K562 (cell line): ENCODE data around the gene NPB. TPM values are rescaled to one million over a fixed set of nuclear protein-coding genes. Genes with fewer than 3 reads are reported as not detected.

Source experiments
- ATAC-seq: fragments of 200-7000 bp; cut with Tn5 transposase; 3 replicates; pipeline ENCODE4 v1.9.1; 2020; ENCODE audit warnings: moderate library complexity
- BruUV-seq: library from RNA; stranded (reverse); fragments of 400-500 nt; replicated peaks from 2 replicates; lab custom pipeline; 2021; lab: Mats Ljungman, UMichigan
- CTCF ChIA-PET: fragments of 300-600 bp; formaldehyde crosslinking; extraction: SDS; loops from one replicate; lab custom pipeline; 2021; ENCODE audit warnings: low intra/inter-chr PET ratio; lab: Yijun Ruan, JAX
- POLR2A ChIA-PET: fragments of 300-600, 350-650 bp; sonication (Branson Sonifier 250); formaldehyde crosslinking; extraction: SDS; loops from one replicate; lab custom pipeline; 2021; ENCODE audit warnings: antibody characterized with exemption, inconsistent platforms; lab: Yijun Ruan, JAX
- DNase-seq, 4 experiments: peaks; one replicate each; pipeline versions ENCODE4 v3.0.0 to v3.0.0-alpha.2; 2011 to 2018; ENCODE audit warnings: low spot score in 3 of 4, mixed read lengths in 3 of 4; ENCODE audit errors: extremely low read depth in 1 of 4
- FAIRE-seq: peaks from 2 replicates; lab custom pipeline; 2011; peaks lifted over from hg19 to GRCh38; lab: Jason Lieb, UNC
- H2AFZ ChIP-seq: 2 replicates; pipeline ENCODE4 v1.6.0; 2011; ENCODE audit warnings: low read depth, low read length, control low read depth, inconsistent platforms
- H3K27ac ChIP-seq: fragments of 200-600 bp; 3 replicates; pipeline ENCODE4 v1.8.0; 2011; ENCODE audit warnings: low read depth, mild to moderate bottlenecking, control low read depth, inconsistent platforms, low read length, moderate library complexity, mixed read lengths; ENCODE audit errors: extremely low read depth
- H3K27me3 ChIP-seq, 2 experiments: fragments of 300-600 bp in 1 of 2; 2 replicates in 1 of 2; 3 replicates in 1 of 2; pipeline versions ENCODE4 v1.6.0 to v1.8.0; 2011; ENCODE audit warnings: inconsistent platforms in 2 of 2, low read length in 2 of 2, mild to moderate bottlenecking in 1 of 2, mixed read lengths in 1 of 2, moderate library complexity in 1 of 2; ENCODE audit not compliant: control insufficient read depth in 2 of 2, insufficient read depth in 2 of 2
- H3K36me3 ChIP-seq: fragments of 300-600 bp; 3 replicates; pipeline ENCODE4 v1.8.0; 2011; ENCODE audit warnings: mild to moderate bottlenecking, low read length, inconsistent platforms; ENCODE audit not compliant: control insufficient read depth, insufficient read depth
- H3K4me1 ChIP-seq, 2 experiments: fragments of 200-600 bp in 1 of 2; replicated peaks in 1 of 2; 2 replicates in 1 of 2; 3 replicates in 1 of 2; pipeline versions ENCODE4 v1.5.1 to v1.8.0; 2011; ENCODE audit warnings: inconsistent platforms in 2 of 2, low read length in 2 of 2, mild to moderate bottlenecking in 1 of 2, mixed read lengths in 1 of 2, moderate library complexity in 1 of 2; ENCODE audit not compliant: control insufficient read depth in 2 of 2, insufficient read depth in 2 of 2
- H3K4me2 ChIP-seq: 2 replicates; pipeline ENCODE4 v1.6.1; 2011; ENCODE audit warnings: low read length, control low read depth, inconsistent platforms, mixed read lengths; ENCODE audit not compliant: insufficient read depth
- H3K4me3 ChIP-seq: fragments of 200-600 bp; sonication (generic), shearing (Covaris generic); 2 replicates; pipeline ENCODE4 v1.5.1; 2016; ENCODE audit warnings: control low read depth, inconsistent platforms
- H3K79me2 ChIP-seq: fragments of 200-600 bp; 3 replicates; pipeline ENCODE4 v1.8.0; 2011; ENCODE audit warnings: low read length, inconsistent platforms; ENCODE audit not compliant: control insufficient read depth, insufficient read depth
- H3K9ac ChIP-seq, 2 experiments: 2 replicates each; pipeline versions ENCODE4 v1.6.0 to v1.6.1; 2011; ENCODE audit warnings: low read depth in 2 of 2, low read length in 2 of 2, control low read depth in 1 of 2, inconsistent platforms in 1 of 2, mild to moderate bottlenecking in 1 of 2, mixed read lengths in 1 of 2; ENCODE audit not compliant: insufficient read depth in 1 of 2
- H3K9me1 ChIP-seq: one replicate; pipeline ENCODE4 v1.6.0; 2011; ENCODE audit warnings: inconsistent platforms, mild to moderate bottlenecking, low read length, moderate library complexity; ENCODE audit not compliant: control insufficient read depth, insufficient read depth
- H3K9me3 ChIP-seq: replicated peaks from 2 replicates; pipeline ENCODE4 v1.5.1; 2011; ENCODE audit warnings: low read depth, low read length, inconsistent platforms; ENCODE audit not compliant: control insufficient read depth, insufficient read depth
- H4K20me1 ChIP-seq: replicated peaks from 2 replicates; pipeline ENCODE4 v1.6.1; 2011; ENCODE audit warnings: low read length, inconsistent platforms, mixed read lengths; ENCODE audit not compliant: control insufficient read depth, insufficient read depth
- FIP1L1 ChIP-seq: fragments of 200-400 bp; formaldehyde crosslinking; IDR thresholded peaks from 2 replicates; pipeline ENCODE4 v1.6.1; 2018; ENCODE audit warnings: mild to moderate bottlenecking, low read depth, low read length; ENCODE audit not compliant: poor library complexity, severe bottlenecking
- POLR2B ChIP-seq: fragments of 450-650 bp; IDR thresholded peaks from 2 replicates; pipeline ENCODE4 v1.6.1; 2018; ENCODE audit warnings: low read depth; ENCODE audit not compliant: partially characterized antibody
- POLR2G ChIP-seq: fragments of 200-400 bp; formaldehyde crosslinking; IDR thresholded peaks from 2 replicates; pipeline ENCODE4 v1.6.1; 2017; ENCODE audit warnings: low read depth, mild to moderate bottlenecking, antibody characterized with exemption, low read length, moderate library complexity
- ZBTB7A ChIP-seq: IDR thresholded peaks from 2 replicates; pipeline ENCODE4 v1.6.1; 2011; ENCODE audit warnings: low read depth, mild to moderate bottlenecking, low read length, moderate library complexity, borderline replicate concordance; ENCODE audit not compliant: control insufficient read depth
- WGBS: fragments of 100-300 bp; shearing (Covaris generic); methylation state at CpG from one replicate; pipeline ENCODE4 v1.1.6; 2016; ENCODE audit warnings: low coverage, mixed read lengths; ENCODE audit not compliant: insufficient coverage; ENCODE audit errors: missing lambda C conversion rate; 5-methylcytosine and 5-hydroxymethylcytosine counted together
- in situ Hi-C: fragments of 300-500 bp; cut with MboI; formaldehyde crosslinking; loops from 4 replicates; pipeline ENCODE4 v1.15.0; 2018; ENCODE audit warnings: inconsistent platforms, mixed read lengths
- intact Hi-C: fragments of 100-400 bp; cut with micrococcal nuclease; formaldehyde crosslinking; loops from 2 replicates; pipeline ENCODE4 v1.14.2; 2022
- polyA plus RNA-seq, 8 experiments: library from polyadenylated mRNA; depleted of rRNA in 4 of 8; stranded (reverse) in 5 of 8; unstranded in 3 of 8; fragments of >200 nt; fragmentation: Nextera tagmentation in 2 of 8; fragmentation: Illumina TruSeq in 1 of 8; extraction: Ambion mirVana in 2 of 8; extraction: Trizol in 1 of 8; gene quantifications; 2 replicates each; pipeline versions ENCODE4 v1.2.1 to v1.2.3, GENCODE V29; 2011 to 2014; ENCODE audit warnings: inconsistent platforms in 1 of 8, missing spikeins in 1 of 8
- total RNA-seq, 7 experiments: library from RNA; depleted of rRNA in 6 of 7; stranded (reverse); fragments of >200 nt in 6 of 7; fragmentation: Illumina TruSeq in 2 of 7; extraction: Trizol in 2 of 7; gene quantifications; 2 replicates each; pipeline versions ENCODE4 v1.2.1 to v1.2.3, GENCODE V29; 2011 to 2021; ENCODE audit warnings: low replicate concordance in 1 of 7
- TF ChIP-seq, protein P1 (sequence below): sonication (generic); formaldehyde crosslinking; IDR thresholded peaks from 2 replicates; pipeline ENCODE4 v1.8.0; 2022; ENCODE audit warnings: mild to moderate bottlenecking, missing genetic modification reagents

The NPB gene
- total and polyA plus RNA-seq, 9 of the 15 experiments (the other 6 are each of a cell fraction or from before 2014, with no cell fraction given): 0.03 to 0.61 (median 0.14) TPM; not detected in 2

- ATAC-seq (no peak), DNase-seq (no peak), FAIRE-seq (no peak)
- in situ Hi-C loops (no loop called here), intact Hi-C loops (no loop called here)
- Histone ChIP-seq H3K9me1 (peaks cover 13% of the 10 kb centered on the region), H3K27ac (peak overlapping the region; percentile 59; the same call in 1 of the 3 replicates), H3K4me2 (peak overlapping the region; percentile 84), H2AFZ (no peak overlapping the region), H3K27me3 (no peaks in the 10 kb centered on the region), H3K4me3 (peak overlapping the region; percentile 96), H3K9ac (peak overlapping the region; percentile 89 to 99), H3K4me1 (peaks cover 30 to 94% of the 10 kb centered on the region in 2 experiments), H4K20me1 (peaks cover 7% of the 10 kb centered on the region), H3K36me3 (peaks cover 36% of the 10 kb centered on the region; the same call in 2 of the 3 replicates), H3K9me3 (no peaks in the 10 kb centered on the region), H3K79me2 (peaks cover 24% of the 10 kb centered on the region)
- ChIA-PET CTCF (no interaction called here), POLR2A (interaction anchor here (0.7 to 1.7 kb wide), 6 partner anchors 9 to 213 kb away, joined by 3 to 21 read pairs (median 4); partner anchors contain the start of gene MAFG)
- WGBS: 62% methylated on average over 5 of the region's 6 CpGs
- peak; percentile 64; the same call in 1 of the 2 replicates for TF ChIP-seq ZBTB7A
- TF ChIP-seq, protein P1, sequence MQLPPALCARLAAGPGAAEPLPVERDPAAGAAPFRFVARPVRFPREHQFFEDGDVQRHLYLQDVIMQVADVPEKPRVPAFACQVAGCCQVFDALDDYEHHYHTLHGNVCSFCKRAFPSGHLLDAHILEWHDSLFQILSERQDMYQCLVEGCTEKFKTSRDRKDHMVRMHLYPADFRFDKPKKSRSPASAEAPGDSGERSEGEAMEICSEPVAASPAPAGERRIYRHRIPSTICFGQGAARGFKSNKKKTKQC (CRISPR knock-in tag): no peak
- TF ChIP-seq POLR2G: peak; percentile 29; the same call in 1 of the 2 replicates
- BruUV-seq: no TSS peak
These were observed 33.7 kb downstream of the NPB start for GRCh38 chr17:81935709-81936084.

GRCh38 chr17:81939218-81939617 lies 37.2 kb downstream of the NPB start:
- Histone ChIP-seq H3K9me1 (peaks cover 4% of the 10 kb centered on the region), H3K27me3 (no peaks in the 10 kb centered on the region), H3K9ac (peak overlapping the region in 1 of 2 experiments; percentile 15; a peak in 1 of 4 replicates), H4K20me1 (no peaks in the 10 kb centered on the region; the same call in 1 of the 2 replicates)
- POLR2A ChIA-PET: interaction anchor here (1.1 to 1.3 kb wide), 2 partner anchors 10 to 21 kb away, joined by 3 read pairs; partner anchors contain the start of gene NOTUM
- DNase-seq (no peak), FAIRE-seq (no peak)
- peak; percentile 15 for TF ChIP-seq FIP1L1
- no peak for TF ChIP-seq POLR2B
- TF ChIP-seq, all 486 proteins: peak for 1
- intact Hi-C loops (no loop called here), in situ Hi-C loops (no loop called here)
- ATAC-seq: no peak
- Histone ChIP-seq H2AFZ (no peak overlapping the region), H3K9me3 (no peaks in the 10 kb centered on the region), H3K4me2 (no peak overlapping the region), H3K36me3 (peaks cover 18% of the 10 kb centered on the region; the same call in 2 of the 3 replicates), H3K79me2 (peaks cover 24% of the 10 kb centered on the region), H3K4me3 (no peak overlapping the region), H3K4me1 (peaks cover 11 to 76% of the 10 kb centered on the region in 2 experiments; a peak in 4 of 5 replicates), H3K27ac (no peak overlapping the region)
- CTCF ChIA-PET: no interaction called here
- 74% methylated on average over 15 of the region's 15 CpGs for WGBS
- no TSS peak for BruUV-seq
